Tibial nerve (tissue), 3 donors: Measurements from ENCODE around the gene CEP170.
"Not testable (repeated sequence)": the region's sequence is repeated elsewhere in the genome, so short reads cannot be mapped to it uniquely, and the experiment has no call there.

Source experiments
- CTCF ChIP-seq, 5 experiments: fragments of 200-600 bp in 3 of 5; fragments of 450-650 bp in 2 of 5; sonication (generic) in 3 of 5; IDR thresholded peaks; one replicate each; pipeline ENCODE4 v1.5.1; 2016 to 2019; ENCODE audit warnings: antibody characterized with exemption in 5 of 5, mild to moderate bottlenecking in 3 of 5, moderate library complexity in 2 of 5
- POLR2A ChIP-seq, 2 donors: fragments of 450-650 bp; IDR thresholded peaks; one replicate each; pipeline ENCODE4 v1.6.1; 2017; ENCODE audit warnings: antibody characterized with exemption in 2 of 2, mild to moderate bottlenecking in 2 of 2, moderate library complexity in 2 of 2

GRCh38 chr1:243197524-243197923 lies 57.6 kb downstream of the CEP170 start:
- TF ChIP-seq CTCF, POLR2A (IDR thresholded peaks at IDR 0.05): not testable (repeated sequence)
